Stimulated activated CD8-positive, alpha-beta memory T cell treated with anti-CD3 and anti-CD28 coated beads, Interleukin-2, amount 100 ng/mL, for 1 hour (primary cell): ENCODE results near the gene ZNF605.
"Not testable (repeated sequence)": the region's sequence is repeated elsewhere in the genome, so short reads cannot be mapped to it uniquely, and the experiment has no call there.

Experiments used
- DNase-seq, 2 donors: peaks; one replicate each; pipeline ENCODE4 v3.0.0-alpha.2; 2020; ENCODE audit warnings: low read depth in 2 of 2

ZNF605 gene

DNA sequence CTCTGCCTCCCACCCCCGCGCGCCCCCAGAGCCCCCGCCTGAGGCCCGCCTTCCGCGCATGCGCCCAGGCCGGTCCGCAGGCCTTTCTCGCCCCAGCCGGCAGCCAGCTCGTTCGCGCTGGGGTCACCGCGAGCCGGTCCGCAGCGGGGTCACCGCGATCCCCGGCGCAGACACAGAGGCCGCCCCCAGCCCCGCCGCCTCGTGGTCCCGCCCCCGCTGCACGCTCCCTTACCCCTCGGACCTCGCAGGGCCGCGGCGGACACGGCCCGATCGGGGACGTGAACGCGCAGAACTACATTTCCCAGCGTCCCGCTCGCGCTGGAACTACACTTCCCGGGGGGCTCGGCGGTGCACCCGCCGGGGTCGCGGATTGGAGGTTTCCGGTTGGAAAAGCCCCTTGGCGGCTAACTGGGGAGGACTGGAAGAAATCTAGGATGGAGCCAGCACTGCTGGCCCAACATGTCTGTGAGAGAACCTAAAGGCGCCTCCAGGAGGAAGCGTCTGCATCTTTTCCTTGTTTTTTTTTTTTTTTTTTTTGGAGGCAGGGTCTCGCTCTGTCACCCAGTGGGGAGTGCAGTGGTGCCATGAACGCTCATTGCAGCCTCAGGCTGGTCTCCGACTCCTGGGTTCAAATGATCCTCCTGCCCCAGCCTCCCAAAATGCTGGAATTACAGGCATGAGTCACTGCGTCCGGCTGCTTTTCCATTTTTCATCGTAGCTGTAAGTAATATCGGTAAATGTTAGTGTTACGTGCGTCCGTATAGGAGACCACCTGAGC is at the start of gene ZNF605:
TSS of gene ZNF605 (minus strand) at position 296 of the 778 bp plus-strand sequence. CDS start 10,671 bp downstream, outside the sequence.
- DNase-seq = peak; percentile 69 to 70

DNA sequence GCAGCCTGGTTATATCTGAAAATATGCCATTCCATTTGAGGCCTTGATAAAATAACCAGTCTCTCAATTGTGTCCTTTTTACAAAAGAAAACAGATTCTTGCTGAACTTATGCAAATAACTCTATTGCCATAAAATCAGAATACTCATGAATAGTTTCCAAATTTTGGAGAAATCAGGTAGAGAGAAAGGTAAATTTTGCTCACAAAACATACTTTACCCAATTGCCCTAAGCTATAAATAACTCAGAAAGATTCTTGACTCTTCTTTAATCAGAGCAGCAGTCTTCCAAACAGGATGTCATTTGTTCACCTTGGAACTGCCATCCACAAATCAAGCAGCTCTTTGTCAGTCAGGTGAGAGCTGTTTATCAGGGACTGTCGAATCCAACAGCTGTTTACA is 42.6 kb upstream of the ZNF605 start:
- DNase-seq = no peak

DNA sequence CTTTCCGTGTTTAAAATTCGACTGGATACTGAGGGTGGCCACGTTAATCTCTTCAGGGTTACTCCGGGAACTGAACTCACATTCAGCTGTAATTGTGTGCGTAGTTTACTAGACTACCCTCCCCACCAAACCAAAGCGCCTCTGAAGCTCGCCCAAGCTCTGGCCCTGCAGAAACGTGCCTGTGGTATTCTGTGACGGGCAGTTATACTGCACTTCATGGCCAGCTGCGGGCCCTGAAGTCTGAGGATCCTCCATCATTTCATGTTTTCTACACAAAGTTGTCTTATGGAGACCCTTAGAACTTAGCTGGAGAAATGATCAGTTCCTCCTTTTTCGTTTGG is 30.7 kb upstream of the ZNF605 start:
- no peak for DNase-seq

DNA sequence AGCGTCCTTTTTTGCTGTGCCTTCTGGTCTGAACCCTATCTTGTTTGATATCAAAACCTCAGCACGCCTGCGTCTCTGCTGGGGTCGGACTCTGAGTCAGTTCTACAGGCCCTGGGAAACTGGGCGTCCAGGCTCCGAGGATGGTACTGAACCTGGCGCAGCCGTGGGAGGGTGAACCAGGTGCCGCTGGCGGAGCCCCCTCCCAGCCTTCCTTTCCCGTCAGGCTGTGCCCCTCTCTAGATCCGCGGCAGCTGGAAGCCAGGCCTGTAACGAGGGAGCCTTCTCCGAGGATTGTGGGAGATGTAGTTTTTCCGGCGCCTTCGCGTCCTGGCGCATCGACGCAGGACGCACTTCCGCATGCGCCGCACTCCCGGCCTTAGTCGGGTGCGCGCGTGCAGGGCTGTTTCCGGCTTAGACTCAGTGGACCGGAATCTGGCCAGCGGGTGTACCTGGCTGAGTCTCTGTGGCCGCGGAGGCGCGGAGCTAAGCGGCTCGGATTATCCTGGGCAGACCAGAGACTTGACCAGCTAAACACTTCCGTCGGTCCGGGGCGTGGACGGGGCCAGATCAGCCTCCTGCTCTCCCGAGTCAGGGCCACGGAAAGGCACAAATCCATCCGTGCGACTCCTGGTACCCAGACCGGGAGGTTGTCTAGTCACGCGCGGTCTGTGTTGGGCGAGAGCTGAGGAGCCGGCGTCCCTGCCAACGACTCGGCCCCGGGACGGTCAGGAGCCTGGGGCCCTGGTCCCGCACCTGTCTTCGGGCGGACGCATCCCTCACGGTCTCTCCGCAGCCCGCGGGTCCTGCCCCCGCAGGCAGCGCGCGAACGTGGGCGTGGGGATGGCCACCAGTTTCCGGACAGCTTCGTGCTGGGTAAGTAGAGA is 30.1 kb upstream of the ZNF605 start, which contains the start of gene ZNF26:
TSS of gene ZNF26 (plus strand) at position 367 of the 884 bp plus-strand sequence. CDS start at position 841, 474 bp downstream.
- peak; percentile 76 for DNase-seq

DNA sequence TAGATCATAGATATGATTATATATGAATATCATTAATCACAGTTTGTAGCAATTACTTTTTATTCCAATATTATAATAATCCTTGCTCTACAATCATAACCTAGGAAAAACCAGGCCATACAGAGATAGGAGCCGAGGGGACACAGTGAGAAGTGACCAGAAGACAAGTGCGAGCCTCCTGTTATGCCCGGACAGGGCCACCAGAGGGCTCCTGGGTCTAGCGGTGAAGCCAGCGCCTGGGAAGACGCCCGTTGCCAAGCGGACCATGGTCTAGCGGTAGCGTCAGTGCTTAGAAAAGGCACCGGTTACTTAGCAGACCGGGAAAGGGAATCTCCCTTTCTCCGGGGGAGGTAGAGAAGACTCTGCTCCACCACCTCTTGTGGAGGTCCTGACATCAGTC is 20.8 kb upstream of the ZNF605 start:
- peak in 1 of 2 donors; percentile 13 for DNase-seq

DNA sequence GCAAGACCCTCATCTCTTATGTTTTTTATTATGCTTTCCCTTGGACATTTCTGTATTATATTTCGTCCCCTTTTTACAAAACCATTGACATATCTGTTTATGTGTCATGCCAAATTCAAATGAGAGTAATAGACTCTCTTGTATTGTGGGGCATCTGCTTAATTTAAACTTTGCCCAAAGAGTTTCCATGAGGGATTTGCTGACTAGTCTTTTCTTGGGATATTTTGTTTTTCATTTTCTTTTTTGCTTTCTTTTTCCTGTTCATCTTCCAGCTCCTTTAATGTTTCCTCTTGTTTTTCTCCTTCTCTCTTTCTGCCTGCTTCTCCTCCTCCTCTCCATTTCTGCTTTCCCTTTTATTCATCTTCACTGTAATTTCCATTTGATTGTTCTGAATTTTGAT is 16.3 kb upstream of the ZNF605 start:
- no peak for DNase-seq

DNA sequence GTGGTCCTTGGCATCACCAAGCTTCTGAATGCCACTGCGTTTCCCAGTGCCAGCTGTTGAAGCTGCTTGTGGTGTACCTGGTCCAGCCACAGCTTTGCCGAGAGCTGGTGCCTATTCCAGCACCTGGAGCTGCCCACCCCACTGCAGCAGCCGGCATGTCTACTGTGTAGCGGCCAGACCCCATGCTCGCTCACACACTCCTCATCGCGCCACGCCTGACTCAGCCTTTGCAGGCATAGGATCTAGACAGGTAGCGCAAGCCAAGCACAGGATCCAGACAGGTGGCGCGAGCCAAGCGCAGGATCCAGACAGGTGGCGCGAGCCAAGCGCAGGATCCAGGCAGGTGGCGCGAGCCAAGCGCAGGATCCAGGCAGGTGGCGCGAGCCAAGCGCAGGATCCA is 11.6 kb upstream of the ZNF605 start:
- DNase-seq = no peak

DNA sequence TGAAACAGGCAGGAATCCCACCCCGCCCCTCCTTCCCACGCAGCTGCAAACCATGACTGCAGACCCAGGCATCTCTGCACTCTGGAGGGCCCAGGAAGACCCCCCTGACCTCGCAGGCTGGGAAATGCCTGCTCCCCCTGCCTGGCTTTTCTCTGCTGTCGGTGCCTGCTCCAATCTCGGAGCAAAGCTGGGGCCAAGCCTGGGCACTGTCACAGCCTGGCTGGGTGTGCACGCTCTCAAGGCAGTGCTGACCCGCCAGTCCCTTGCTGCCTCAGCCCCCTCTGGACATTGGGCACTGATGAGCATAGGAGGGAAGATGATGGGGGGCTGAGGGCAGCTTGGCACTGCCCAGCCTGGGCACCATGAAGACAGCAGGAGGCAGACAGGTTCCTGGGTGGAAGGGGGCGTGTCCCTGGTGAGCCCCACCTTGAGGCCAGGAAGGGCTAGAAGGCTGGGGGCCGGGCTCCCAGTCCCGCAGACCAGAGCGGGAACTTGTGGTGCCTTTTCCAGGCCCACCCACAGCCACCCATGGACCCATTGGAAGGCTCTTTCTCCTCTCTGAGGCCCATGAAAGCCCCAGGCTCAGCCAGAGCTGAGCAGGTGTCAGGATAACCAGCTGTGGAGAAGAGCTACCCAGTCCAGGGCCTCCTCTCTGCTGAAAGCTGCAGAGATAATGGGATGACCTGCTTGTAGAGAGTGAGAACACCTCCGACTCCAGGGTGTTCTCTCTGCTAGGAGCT is 10.7 kb upstream of the ZNF605 start:
- no peak for DNase-seq

DNA sequence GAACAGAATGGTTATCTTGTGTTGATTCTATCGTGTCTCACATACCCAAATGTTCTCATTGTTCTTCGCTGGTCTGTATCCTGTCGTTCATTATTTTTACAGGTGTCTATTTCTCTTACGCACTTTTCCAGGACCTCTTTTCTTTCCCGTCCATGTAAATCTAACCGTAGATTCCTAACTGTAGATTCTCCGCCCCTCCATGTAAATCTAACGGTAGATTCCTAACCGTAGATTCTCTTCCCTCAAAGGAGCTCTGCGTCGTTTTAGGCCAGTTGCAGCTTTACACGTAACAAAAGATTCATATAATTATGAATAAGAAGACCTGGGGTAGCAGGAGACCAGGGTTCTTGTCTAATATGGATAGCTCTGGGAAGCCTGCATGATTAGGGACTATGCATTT is 9.7 kb upstream of the ZNF605 start:
- DNase-seq = no peak

DNA sequence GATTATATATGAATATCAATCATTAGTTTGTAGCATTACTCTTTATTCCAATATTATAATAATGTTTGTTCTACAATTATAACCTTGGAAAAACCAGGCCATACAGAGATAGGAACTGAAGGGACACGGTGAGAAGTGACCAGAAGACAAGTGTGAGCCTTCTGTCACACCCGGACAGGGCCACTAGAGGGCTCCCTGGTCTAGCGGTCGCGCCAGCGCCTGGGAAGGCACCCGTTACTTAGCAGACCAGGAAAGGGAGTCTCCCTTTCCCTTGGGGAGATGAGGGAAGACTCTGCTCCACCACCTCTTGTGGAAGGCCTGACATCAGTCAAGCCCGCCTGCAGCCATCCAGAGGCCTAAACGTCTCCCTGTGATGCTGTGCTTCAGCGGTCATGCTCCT is 7.8 kb upstream of the ZNF605 start:
- not testable (repeated sequence) for DNase-seq

DNA sequence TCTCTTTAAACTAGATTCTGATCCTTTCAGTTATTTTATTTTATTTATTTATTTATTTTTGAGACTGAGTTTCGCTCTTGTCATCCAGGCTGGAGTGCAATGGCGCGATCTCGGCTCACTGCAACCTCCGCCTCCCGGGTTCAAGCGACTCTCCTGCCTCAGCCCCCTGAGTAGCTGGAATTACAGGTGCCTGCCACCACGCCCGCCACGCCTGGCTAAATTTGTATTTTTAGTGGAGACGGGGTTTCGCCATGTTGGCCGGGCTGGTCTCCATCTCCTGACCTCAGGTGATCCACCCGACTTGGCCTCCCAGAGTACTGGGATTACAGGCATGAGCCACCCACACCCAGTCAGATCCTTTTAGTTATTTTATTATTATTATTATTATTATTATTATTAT is 5.7 kb upstream of the ZNF605 start:
- not testable (repeated sequence) for DNase-seq

DNA sequence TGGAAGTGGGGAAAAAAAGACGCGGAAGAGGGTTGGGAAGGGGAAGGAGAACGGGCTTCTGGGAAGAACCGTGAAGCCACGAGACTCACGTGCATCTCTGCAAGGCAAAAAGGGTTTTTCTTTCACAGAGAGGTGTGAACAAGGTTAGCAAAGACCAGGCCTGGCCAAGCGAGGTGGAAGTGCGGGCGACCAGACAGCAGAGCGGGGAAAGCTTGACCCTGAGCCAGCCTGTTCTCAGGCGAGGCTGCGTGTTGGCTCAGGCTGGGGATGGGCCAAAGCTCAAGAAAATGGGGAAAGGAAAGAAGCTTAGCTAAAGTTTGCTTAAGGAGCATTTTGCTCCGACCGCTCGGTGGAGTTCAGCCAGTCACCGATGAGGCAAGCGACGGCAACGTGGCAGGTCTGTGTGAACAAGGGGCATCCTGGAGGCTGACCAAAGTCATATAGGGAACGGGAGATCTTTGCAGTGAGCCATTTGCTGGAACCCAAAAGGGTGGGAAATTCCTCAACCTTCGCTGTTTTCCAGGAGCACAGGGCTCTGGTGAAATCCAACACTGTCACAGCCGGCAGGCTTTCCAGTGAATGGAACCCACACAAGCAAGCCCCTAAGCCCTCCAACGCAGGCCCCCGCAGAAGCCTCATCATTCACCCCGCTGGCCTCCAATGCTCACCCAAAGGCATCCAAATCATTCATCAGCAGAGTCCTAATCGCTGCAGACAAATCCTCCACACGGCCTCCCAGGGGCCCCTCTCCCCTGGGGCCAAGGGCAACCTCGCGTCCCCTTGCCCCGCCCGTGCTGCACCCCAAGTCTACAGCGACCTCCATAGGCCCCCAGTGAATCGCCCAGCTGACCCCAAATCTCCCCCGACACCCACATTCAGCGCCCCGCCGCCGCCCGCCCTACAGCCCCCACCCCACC is 754 bp downstream of the ZNF605 start:
- DNase-seq = no peak

DNA sequence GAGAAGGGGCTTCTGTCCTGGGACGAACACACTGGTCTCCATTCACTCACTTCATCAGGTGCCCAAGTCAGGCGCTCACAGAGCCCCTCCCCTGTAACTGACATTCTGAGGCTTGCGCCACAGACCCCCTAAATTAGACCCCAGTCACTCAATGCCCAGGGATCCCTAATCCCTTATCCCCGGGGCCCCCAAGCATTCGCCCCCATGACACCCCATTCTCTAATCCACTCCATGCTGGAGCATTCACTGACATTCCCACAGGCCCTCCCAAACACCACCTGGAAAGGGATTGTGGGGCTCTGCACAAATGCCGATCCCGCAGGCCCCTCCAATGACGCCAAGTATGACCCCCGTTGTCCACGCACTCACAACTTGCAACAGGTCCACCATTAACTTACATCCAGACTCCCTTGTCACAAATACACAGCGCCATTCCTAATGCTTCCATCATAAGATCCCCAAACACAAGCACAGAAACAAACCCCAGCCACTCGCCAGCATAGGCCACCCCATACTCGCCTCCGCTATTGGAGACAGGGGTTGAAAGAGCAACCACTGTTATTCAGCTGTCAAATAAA is 1.5 kb downstream of the ZNF605 start:
- no peak for DNase-seq

DNA sequence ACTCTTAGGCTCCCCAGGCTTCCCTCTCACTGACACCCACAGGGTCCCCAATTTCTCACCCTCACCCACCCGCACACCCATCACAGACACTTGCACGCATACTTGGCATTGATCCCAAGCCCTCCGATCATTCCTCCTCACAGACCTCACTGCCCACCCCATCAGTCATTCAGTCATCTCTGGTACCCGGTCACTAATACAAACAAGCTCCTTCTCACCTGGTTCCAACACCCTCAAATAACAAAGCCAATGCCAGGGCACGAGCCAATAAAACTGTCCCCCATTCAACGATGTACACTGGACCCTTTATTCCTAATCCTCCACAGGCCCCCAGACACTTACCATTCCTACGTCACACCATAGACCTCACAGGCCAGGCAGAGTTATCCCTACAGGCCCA is 2.3 kb downstream of the ZNF605 start:
- no peak for DNase-seq

DNA sequence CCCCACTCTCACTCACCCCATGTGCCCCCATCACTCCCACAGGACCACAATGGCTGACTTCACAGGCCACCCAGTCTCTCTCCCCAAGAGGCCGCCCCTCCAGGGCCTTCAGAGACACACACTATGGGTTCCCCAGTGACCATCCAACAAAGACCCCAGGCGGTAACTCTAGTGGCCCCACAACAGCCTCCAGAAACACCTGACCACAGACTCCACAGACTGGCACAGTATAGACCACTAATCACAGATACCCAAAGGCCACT is 3.0 kb downstream of the ZNF605 start:
- DNase-seq = no peak

DNA sequence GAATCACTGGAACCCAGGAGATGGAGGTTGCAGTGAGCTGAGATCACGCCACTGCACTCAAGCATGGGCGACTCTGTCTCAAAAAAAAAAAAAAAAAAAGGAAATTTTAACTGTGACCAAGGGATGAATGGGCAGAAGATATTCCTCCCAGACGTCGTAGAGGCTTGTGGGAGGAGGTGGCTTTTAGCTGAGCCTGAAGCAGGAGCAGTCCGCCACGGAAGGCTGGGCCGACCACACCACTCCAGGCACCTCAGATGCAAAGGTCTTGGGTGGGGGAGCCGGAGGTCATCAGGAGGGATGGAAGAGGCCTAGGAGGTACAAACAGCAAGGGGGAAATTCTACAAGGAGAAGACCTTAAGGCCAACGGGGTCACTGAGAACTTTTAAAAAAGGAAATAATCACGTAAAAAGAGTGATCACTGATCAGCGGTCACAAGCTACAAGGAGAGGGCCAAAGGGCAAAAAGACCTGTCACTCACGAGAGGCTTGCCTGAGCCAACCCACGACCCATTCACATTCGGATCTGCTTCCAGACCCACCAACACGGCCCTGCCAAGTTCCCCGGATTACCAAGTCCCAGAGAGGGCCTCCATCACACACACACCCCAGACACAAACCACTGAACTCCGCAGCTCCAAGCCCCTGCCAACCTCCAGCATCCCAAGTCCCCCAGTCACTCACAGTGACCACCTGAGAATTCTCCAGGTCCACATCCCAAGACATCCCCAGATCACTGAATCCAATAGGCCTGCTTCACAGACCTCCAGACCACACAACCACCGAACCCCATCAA is 3.5 kb downstream of the ZNF605 start:
- no peak for DNase-seq

DNA sequence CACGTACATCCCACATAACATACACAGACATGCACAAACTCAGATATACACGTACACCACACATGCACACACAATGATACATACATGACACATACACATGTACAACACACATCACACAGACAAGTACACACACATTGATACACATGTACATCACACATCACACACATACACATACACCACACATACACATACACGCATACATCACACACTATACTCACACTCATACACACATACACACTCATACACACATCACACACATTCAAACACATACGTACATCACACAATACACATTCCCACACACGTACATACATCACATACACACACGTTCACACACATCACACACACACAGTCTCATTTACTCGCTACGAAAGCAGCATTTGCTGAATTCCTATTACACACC is 4.5 kb downstream of the ZNF605 start:
- DNase-seq = no peak

DNA sequence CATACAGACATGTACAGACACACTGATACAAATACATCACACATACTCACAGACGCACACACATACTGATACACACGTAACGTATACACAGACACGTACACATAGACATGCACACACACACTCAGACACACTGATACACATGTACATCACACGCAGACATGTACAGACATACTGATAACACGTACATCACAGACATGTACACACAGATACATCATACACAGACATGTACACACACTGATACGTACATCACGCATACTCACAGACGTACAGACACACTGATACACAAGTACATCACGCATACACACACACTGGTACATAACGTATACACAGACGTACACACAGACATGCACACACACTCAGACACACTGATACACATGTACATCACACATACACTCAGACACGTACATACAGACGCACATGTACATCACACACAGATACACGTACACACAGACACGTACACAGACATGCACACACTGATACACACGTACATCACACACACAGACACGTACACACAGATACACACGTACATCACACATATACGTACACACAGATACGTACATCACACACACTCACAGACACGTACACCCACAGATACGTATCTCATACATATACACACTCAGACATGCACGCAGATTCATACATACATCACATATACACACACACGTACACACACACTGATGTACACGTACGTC is 5.1 kb downstream of the ZNF605 start:
- no peak for DNase-seq

DNA sequence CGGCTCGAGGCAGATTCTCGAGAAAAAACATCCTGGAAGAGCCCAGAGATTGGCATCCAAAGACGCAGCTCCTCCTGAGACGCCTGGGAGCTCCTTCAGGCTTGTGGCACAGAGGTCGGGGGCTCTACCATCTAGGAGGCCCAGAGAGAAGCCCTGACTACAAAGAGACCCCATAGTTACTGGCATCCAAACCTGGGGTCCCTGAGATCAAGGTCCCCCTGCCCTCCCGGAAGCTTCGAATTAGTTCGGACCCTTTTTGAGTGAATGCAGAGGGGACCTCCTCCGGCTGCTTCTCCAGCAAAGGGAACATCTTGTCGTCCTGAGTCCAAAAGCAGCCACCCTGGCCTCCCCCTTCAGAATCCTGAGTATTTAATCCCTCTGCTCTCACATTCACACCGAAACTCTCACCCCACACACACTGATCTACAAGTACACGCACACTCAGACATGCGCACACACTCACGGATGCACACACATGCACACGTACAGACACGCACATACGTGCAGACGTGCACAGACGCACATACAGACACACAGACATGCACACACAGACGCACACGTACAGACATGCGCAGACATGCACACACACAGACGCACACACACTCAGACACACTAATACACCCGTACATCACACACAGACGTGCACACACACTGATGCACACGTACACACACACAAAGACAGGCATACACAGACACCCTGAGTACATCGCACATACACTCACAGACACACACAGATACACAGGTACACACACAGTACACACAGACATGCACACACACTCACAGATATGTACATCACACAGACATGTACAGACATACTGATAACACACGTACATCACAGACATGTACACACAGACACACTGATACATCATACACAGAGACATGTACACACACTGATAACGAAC is 5.9 kb downstream of the ZNF605 start:
- DNase-seq = no peak
